K562 (cell line): ENCODE measurements around the gene ENTR1. TPM values are rescaled to one million over a fixed set of nuclear protein-coding genes. Genes with fewer than 3 reads are reported as not detected.

Experiments
- ETV5 ChIP-seq: sonication (generic); formaldehyde crosslinking; IDR thresholded peaks from 2 replicates; pipeline ENCODE4 v1.4.0; 2020; ENCODE audit warnings: low read depth, mild to moderate bottlenecking, missing genetic modification reagents
- MAFG ChIP-seq: fragments of 450-650 bp; conservative IDR thresholded peaks from 2 replicates; pipeline ENCODE4 v1.6.1; 2016; ENCODE audit warnings: missing genetic modification characterization, missing compliant biosample characterization
- MAZ ChIP-seq, 2 experiments: fragments of 450-650 bp in 1 of 2; sonication (generic) in 1 of 2; formaldehyde crosslinking; IDR thresholded peaks in 1 of 2; conservative IDR thresholded peaks in 1 of 2; 2 replicates each; pipeline versions ENCODE4 v1.4.0 to v1.5.0; 2020; ENCODE audit warnings: mild to moderate bottlenecking in 1 of 2, missing genetic modification reagents in 1 of 2
- MBD1 ChIP-seq: fragments of 250-450 bp; sonication (Bioruptor Pico); IDR thresholded peaks from 2 replicates; pipeline ENCODE4 v1.8.0; 2022; ENCODE audit warnings: inconsistent platforms
- MGA ChIP-seq: fragments of 450-650 bp; IDR thresholded peaks from 2 replicates; pipeline ENCODE4 v1.6.1; 2016; ENCODE audit warnings: mild to moderate bottlenecking, moderate library complexity
- MTA1 ChIP-seq: fragments of 450-650 bp; IDR thresholded peaks from 2 replicates; pipeline ENCODE4 v1.6.1; 2017; ENCODE audit warnings: borderline replicate concordance
- NCOR1 ChIP-seq: fragments of 450-650 bp; IDR thresholded peaks from 2 replicates; pipeline ENCODE4 v1.6.1; 2016; ENCODE audit warnings: mild to moderate bottlenecking, moderate library complexity
- THAP12 ChIP-seq: fragments of 250-450 bp; sonication (Bioruptor Pico); IDR thresholded peaks from 2 replicates; pipeline ENCODE4 v1.9.0; 2021; ENCODE audit warnings: mild to moderate bottlenecking, inconsistent platforms
- ZNF121 ChIP-seq: sonication (generic); formaldehyde crosslinking; conservative IDR thresholded peaks from 2 replicates; pipeline ENCODE4 v1.8.0; 2022; ENCODE audit warnings: missing genetic modification reagents
- ZNF212 ChIP-seq: fragments of 450-650 bp; formaldehyde crosslinking; IDR thresholded peaks from 2 replicates; pipeline ENCODE4 v1.4.0; 2020; ENCODE audit warnings: mild to moderate bottlenecking
- ZNF695 ChIP-seq: fragments of 450-650 bp; formaldehyde crosslinking; IDR thresholded peaks from 2 replicates; pipeline ENCODE4 v1.4.0; 2020; ENCODE audit warnings: mild to moderate bottlenecking, moderate library complexity
- polyA plus RNA-seq, 8 experiments: library from polyadenylated mRNA; depleted of rRNA in 4 of 8; stranded (reverse) in 5 of 8; unstranded in 3 of 8; fragments of >200 nt; fragmentation: Nextera tagmentation in 2 of 8; fragmentation: Illumina TruSeq in 1 of 8; extraction: Ambion mirVana in 2 of 8; extraction: Trizol in 1 of 8; gene quantifications; 2 replicates each; pipeline versions ENCODE4 v1.2.1 to v1.2.3, GENCODE V29; 2011 to 2014; ENCODE audit warnings: inconsistent platforms in 1 of 8, missing spikeins in 1 of 8
- total RNA-seq, 7 experiments: library from RNA; depleted of rRNA in 6 of 7; stranded (reverse); fragments of >200 nt in 6 of 7; fragmentation: Illumina TruSeq in 2 of 7; extraction: Trizol in 2 of 7; gene quantifications; 2 replicates each; pipeline versions ENCODE4 v1.2.1 to v1.2.3, GENCODE V29; 2011 to 2021; ENCODE audit warnings: low replicate concordance in 1 of 7

ENTR1 gene
- total and polyA plus RNA-seq, 9 of the 15 experiments (the other 6 are each of a cell fraction or from before 2014, with no cell fraction given), result 6.7 to 106 (median 72.6) TPM

- TF ChIP-seq MGA, result peak; percentile 68
- 0 out of 2 replicates have a peak, but pooled peaks have one; percentile 66 for TF ChIP-seq MBD1 (CRISPR knock-in tag)
- no peak for TF ChIP-seq THAP12 (CRISPR knock-in tag)
- no peak for TF ChIP-seq MAFG (tag)
- TF ChIP-seq MTA1, result no peak
- no peak for TF ChIP-seq ETV5
- peak in 1 of 2 experiments; percentile 13; a peak in 1 of 4 replicates for TF ChIP-seq MAZ (CRISPR knock-in tag; conservative IDR thresholded peaks at IDR 0.05 in 1 of 2, IDR thresholded peaks at IDR 0.05 in 1 of 2)
- no peak for TF ChIP-seq NCOR1
- no peak for TF ChIP-seq ZNF212
- no peak for TF ChIP-seq ZNF121 (CRISPR knock-in tag)
- TF ChIP-seq ZNF695 (CRISPR knock-in tag), result no peak
Observed at GRCh38 chr9:136363949-136364748, 46.3 kb downstream of the ENTR1 start (continued).
